ENCODE data around the gene CPLX1. TPM values are rescaled to one million over a fixed set of nuclear protein-coding genes. Genes with fewer than 3 reads are reported as not detected.

Gene CPLX1
- total RNA-seq, 1 experiment from 2014 or later: 14.5 TPM

GRCh38 chr4:874971-875817, 49.3 kb upstream of the CPLX1 start:
- H3K36me3 ChIP-seq (ENCODE audit: control insufficient read depth in 1 of 2, insufficient read depth in 2 of 2, low read length in 2 of 2): peaks cover 9 to 22% of the 10 kb centered on the region in 2 experiments; a peak in 3 of 4 replicates
- RAD21 ChIA-PET (ENCODE audit: low non-redundant PET in 1 of 2, low total read pairs in 2 of 2, uncharacterized antibody in 2 of 2, unreplicated experiment in 2 of 2): no interaction called here
- no peaks in the 10 kb centered on the region for H4K20me1 ChIP-seq (ENCODE audit: insufficient read depth)
- ATAC-seq (no peak), DNase-seq (ENCODE audit: low read depth, low spot score) (no peak)
- no peaks in the 10 kb centered on the region for H3K9me2 ChIP-seq (ENCODE audit: insufficient read depth)
- no peaks in the 10 kb centered on the region for H3K9me3 ChIP-seq (ENCODE audit: control insufficient read depth in 1 of 2, insufficient read depth in 1 of 2, low read depth in 1 of 2, low read length in 2 of 2)
- no peaks in the 10 kb centered on the region for H3K79me2 ChIP-seq (ENCODE audit: insufficient read depth, low read length)
- intact Hi-C loops (cut with micrococcal nuclease): no loop called here
- H3K27me3 ChIP-seq (ENCODE audit: insufficient read depth, low read length): no peaks in the 10 kb centered on the region
- no peak overlapping the region for H3K27ac ChIP-seq (ENCODE audit: low read depth, low read length)
- POLR2A ChIA-PET: no interaction called here
- no TSS peak for BruUV-seq (replicated peaks)
- H3K4me3 ChIP-seq (replicated peaks in 1 of 2; ENCODE audit: low read depth in 1 of 2, low read length in 2 of 2): no peak overlapping the region
- H3K4me1 ChIP-seq (ENCODE audit: control insufficient read depth in 1 of 2, insufficient read depth in 2 of 2, low read length in 2 of 2): no peaks in the 10 kb centered on the region
- no peak overlapping the region for H3K9ac ChIP-seq (ENCODE audit: low read length)
- TF ChIP-seq MAX (IDR thresholded peaks at IDR 0.05): no peak
- no peak for TF ChIP-seq YY1 (IDR thresholded peaks at IDR 0.05; ENCODE audit: extremely low read depth, insufficient replicate concordance, low read depth, low read length)
- TF ChIP-seq ATF3 (IDR thresholded peaks at IDR 0.05): no peak
- no peak for TF ChIP-seq SIN3A (IDR thresholded peaks at IDR 0.05; ENCODE audit: low read depth)
- no peak for TF ChIP-seq REST (IDR thresholded peaks at IDR 0.05; ENCODE audit: low read depth)
- TF ChIP-seq EGR1 (IDR thresholded peaks at IDR 0.05; ENCODE audit: low read depth): no peak
- TF ChIP-seq ZNF274 (IDR thresholded peaks at IDR 0.05; ENCODE audit: low read depth, low read length): no peak
- TF ChIP-seq ELF1 (IDR thresholded peaks at IDR 0.05; ENCODE audit: borderline replicate concordance, low read depth): no peak
- no peak for TF ChIP-seq POLR2AphosphoS5 (IDR thresholded peaks at IDR 0.05; ENCODE audit: low read depth, low read length)
- no peak overlapping the region for H2AFZ ChIP-seq (ENCODE audit: low read depth, low read length, poor library complexity, severe bottlenecking)
- CTCF ChIA-PET: no interaction called here
- H3K4me2 ChIP-seq (ENCODE audit: low read length): no peak overlapping the region
